Fibroblast of villous mesenchyme (primary cell): ENCODE data around the gene ZNF462. TPM values are rescaled to one million over a fixed set of nuclear protein-coding genes. Genes with fewer than 3 reads are reported as not detected.

Experiments
- DNase-seq: peaks from one replicate; pipeline ENCODE4 v3.0.0-alpha.2; 2010; ENCODE audit warnings: low read depth
- H3K4me3 ChIP-seq: 2 replicates; pipeline ENCODE4 v1.5.1; 2011; ENCODE audit warnings: low read depth, mild to moderate bottlenecking, low read length
- total RNA-seq: library from RNA; depleted of rRNA; stranded (reverse); fragments of >200 nt; gene quantifications from 2 replicates; pipeline ENCODE4 v1.2.3, GENCODE V29; 2012
- TF ChIP-seq, protein P1 (sequence below): IDR thresholded peaks from 2 replicates; pipeline ENCODE4 v1.5.1; 2012; ENCODE audit warnings: low read depth, mild to moderate bottlenecking, low read length; ENCODE audit not compliant: insufficient read depth

Gene ZNF462
- total RNA-seq, 1 donor = 32.4 TPM

DNA sequence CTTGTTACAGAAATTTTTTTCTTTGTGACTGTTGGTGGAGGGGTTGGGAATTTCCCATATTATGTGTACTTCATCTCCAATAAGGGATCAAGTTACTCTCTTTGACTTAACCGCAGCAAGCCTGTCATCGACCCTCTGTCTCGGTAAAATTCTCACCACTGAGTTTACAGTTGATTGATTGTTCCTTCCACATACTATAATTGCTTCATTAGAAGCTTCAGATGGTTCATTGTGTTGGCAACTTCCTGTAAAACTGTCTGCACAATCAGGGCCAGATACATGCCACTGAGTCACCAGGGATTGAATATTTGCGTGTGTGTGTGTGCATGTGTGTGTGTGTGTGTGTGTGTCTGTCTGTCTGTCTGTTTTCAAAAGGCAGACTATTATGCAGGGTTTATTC is 176.6 kb downstream of the ZNF462 start:
- no peak overlapping the region for H3K4me3 ChIP-seq
- DNase-seq = no peak
- TF ChIP-seq, protein P1, sequence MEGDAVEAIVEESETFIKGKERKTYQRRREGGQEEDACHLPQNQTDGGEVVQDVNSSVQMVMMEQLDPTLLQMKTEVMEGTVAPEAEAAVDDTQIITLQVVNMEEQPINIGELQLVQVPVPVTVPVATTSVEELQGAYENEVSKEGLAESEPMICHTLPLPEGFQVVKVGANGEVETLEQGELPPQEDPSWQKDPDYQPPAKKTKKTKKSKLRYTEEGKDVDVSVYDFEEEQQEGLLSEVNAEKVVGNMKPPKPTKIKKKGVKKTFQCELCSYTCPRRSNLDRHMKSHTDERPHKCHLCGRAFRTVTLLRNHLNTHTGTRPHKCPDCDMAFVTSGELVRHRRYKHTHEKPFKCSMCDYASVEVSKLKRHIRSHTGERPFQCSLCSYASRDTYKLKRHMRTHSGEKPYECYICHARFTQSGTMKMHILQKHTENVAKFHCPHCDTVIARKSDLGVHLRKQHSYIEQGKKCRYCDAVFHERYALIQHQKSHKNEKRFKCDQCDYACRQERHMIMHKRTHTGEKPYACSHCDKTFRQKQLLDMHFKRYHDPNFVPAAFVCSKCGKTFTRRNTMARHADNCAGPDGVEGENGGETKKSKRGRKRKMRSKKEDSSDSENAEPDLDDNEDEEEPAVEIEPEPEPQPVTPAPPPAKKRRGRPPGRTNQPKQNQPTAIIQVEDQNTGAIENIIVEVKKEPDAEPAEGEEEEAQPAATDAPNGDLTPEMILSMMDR = no peak

DNA sequence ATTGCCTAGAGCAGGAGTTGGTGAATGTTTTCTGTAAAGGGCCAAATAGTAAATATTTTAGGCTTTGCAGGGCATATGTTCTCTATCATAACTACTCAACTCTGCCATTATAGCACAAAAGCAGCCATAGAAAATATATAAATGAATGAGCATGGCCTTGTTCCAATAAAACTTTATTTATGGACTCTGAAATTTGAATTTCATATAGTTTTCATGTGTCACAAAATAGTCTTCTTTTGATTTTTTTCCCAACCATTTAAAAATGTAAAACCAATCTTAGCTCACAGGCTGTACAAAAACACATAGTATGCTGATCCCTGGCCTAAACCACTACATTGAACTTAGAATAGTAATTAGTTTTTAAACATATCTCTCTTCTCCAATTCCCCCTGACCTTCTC is 179.6 kb downstream of the ZNF462 start:
- no peak for DNase-seq
- TF ChIP-seq, protein P1 = no peak
- no peak overlapping the region for H3K4me3 ChIP-seq

DNA sequence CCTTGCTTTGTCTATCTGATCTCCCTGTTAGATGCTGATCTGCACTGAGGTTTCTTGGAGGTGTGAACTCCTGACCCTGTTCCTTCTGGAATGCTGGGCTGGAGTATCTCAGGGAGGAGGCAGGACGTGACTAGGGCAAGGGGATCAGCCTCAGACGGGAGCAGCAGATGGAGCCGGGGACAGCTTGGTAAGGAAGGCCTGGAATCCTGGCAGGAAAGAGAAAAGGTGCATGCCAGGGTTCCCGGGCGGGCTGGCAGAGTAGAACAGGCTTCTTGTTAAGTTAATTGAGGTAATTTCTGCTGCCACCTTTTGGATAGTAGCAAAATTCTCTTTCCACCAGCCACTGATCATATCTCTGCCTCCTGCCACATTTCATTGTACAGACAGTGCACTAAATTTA is 180.9 kb downstream of the ZNF462 start:
- no peak for DNase-seq
- H3K4me3 ChIP-seq = no peak overlapping the region
- TF ChIP-seq, protein P1 = no peak

DNA sequence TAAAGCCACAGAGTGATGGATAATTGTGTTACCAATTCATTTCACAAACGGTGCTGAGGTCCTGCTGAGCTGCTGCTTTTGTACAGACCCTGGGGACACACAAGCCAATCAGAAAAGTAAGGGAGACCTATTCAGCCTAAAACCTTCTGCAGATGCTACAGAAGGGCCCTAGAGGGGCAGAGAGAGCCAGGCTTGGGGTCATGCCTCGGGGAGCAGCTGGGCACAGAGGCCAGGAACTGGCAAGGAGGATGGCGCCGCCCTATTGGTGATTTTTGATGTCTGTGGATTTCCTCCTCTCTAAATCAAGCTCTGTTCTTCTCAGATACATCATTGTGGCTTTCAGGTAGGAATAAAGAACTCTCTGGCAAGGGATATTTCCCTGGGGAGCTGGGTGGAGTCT is 181.9 kb downstream of the ZNF462 start:
- no peak overlapping the region for H3K4me3 ChIP-seq
- TF ChIP-seq, protein P1 = peak; percentile 2
- no peak for DNase-seq

DNA sequence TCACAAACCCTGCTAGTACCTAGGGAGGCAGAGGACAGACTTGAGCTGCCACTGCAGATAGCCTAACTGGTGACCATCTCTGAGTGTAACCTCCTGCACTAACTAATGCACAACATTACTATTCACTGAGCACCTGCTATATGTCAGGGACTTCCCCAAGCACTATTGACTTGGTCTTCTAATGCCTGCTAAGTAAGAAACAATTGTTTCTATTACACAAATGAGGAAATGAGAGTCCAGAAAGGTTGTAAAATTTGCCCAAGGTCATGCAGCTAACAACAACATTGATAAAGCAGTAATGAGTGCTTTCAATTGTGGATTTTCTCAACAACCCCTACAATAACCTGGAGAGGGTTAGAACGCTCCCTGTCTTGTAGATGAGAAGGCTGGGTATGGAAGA is 183.7 kb downstream of the ZNF462 start:
- TF ChIP-seq, protein P1 = no peak
- no peak for DNase-seq
- H3K4me3 ChIP-seq = no peak overlapping the region

DNA sequence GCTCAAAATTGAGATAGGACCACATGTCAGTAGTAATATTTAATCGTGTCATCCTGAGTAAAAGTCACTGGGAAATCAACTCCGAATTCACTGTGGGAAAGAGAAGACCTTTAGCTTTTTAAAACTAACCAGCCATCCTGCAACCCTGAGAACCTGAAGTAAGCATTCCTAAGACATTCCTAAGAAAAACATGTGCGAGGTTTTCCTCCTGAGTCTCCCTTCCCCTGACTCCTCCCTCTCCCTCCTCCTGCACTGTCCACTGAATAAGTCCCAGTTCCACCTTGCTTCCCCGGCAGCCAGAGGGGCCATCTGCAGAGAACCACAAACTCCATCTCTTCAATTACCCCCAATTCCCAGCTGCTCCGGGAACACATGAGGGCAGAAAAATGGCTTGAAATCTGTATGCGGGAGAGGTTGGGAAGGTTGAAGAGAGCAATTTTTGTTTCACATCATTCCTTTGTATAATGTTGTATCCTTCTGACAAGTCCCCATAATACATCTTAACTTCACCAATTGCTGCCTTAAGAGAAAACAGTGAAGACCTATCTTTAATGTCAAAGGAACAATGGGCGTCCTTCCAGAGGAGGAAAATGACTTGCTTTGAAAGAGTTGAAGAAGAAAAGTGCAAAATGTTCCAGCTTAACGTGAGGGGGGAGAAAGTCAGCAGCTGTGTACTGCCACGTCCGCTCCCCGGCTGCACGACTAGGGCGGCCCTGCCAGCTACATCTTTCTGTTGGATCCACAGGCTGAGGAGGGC is 186.3 kb downstream of the ZNF462 start:
- H3K4me3 ChIP-seq = no peak overlapping the region
- DNase-seq = no peak
- TF ChIP-seq, protein P1 = no peak

DNA sequence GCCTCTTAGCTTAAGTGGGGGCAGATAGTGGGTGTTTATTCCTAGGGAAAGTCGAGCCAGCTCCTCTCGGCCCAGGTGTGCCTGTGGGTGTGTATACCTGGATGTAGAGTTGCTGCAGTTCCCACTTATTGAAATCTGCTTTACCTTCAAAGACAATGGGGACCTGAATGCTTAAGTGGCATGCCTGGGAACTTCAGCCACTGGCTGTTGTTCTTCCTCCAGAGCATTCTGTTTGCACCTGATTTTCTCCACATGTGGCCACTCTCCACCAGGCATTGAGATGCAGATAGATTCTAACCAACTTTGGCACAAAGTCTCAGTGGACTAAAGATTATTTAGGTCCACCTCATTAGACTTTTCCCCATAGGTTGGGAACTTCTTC is 186.8 kb downstream of the ZNF462 start:
- TF ChIP-seq, protein P1 = no peak
- H3K4me3 ChIP-seq = no peak overlapping the region
- no peak for DNase-seq
